GM06990 (cell line): Measurements from ENCODE around the gene ANKH.

Source experiments
- DNase-seq: peaks from one replicate; pipeline ENCODE4 v3.0.0-alpha.2; 2011; ENCODE audit not compliant: insufficient read length; ENCODE audit errors: extremely low read depth
- H3K27me3 ChIP-seq: replicated peaks from 2 replicates; pipeline ENCODE4 v1.6.0; 2011; ENCODE audit warnings: low read length; ENCODE audit not compliant: control insufficient read depth, insufficient read depth
- H3K36me3 ChIP-seq: 2 replicates; pipeline ENCODE4 v1.5.1; 2011; ENCODE audit warnings: low read length; ENCODE audit not compliant: control insufficient read depth, insufficient read depth
- H3K4me3 ChIP-seq: replicated peaks from 2 replicates; pipeline ENCODE4 v1.5.1; 2011; ENCODE audit warnings: low read depth, mild to moderate bottlenecking, control low read depth, low read length
- CTCF ChIP-seq: IDR thresholded peaks from 2 replicates; pipeline ENCODE4 v1.5.1; 2011; ENCODE audit warnings: low read length, control low read depth, mild to moderate bottlenecking, inconsistent platforms; ENCODE audit not compliant: insufficient read depth, poor library complexity, severe bottlenecking

ANKH gene

GRCh38 chr5:14722923-14723322 is 148.7 kb downstream of the ANKH start:
- no peaks in the 10 kb centered on the region for H3K27me3 ChIP-seq
- H3K4me3 ChIP-seq: no peak overlapping the region
- TF ChIP-seq CTCF: no peak
- H3K36me3 ChIP-seq: no peaks in the 10 kb centered on the region
- DNase-seq: no peak

- DNase-seq: no peak
- H3K4me3 ChIP-seq: no peak overlapping the region
- no peaks in the 10 kb centered on the region for H3K36me3 ChIP-seq
- H3K27me3 ChIP-seq: no peaks in the 10 kb centered on the region
- TF ChIP-seq CTCF: no peak
These were observed 149.5 kb downstream of the ANKH start for GRCh38 chr5:14721990-14722656.

- H3K36me3 ChIP-seq: no peaks in the 10 kb centered on the region
- DNase-seq: no peak
- H3K27me3 ChIP-seq: no peaks in the 10 kb centered on the region
- no peak overlapping the region for H3K4me3 ChIP-seq
- TF ChIP-seq CTCF: no peak
These were observed 151.2 kb downstream of the ANKH start for GRCh38 chr5:14720236-14720923.

- Histone ChIP-seq H3K27me3 (no peaks in the 10 kb centered on the region), H3K4me3 (no peak overlapping the region), H3K36me3 (peaks cover 7% of the 10 kb centered on the region)
- no peak for DNase-seq
- no peak for TF ChIP-seq CTCF
These were observed 152.8 kb downstream of the ANKH start for GRCh38 chr5:14718778-14719177.

- Histone ChIP-seq H3K36me3 (peaks cover 18% of the 10 kb centered on the region), H3K4me3 (no peak overlapping the region)
These were observed 154.5 kb downstream of the ANKH start for GRCh38 chr5:14716755-14717752.

More at GRCh38 chr5:14716755-14717752, 154.5 kb downstream of the ANKH start:
- no peaks in the 10 kb centered on the region for H3K27me3 ChIP-seq
- no peak for TF ChIP-seq CTCF
- DNase-seq: no peak
